ENCODE measurements around the gene SLC28A2.
"Not testable (repeated sequence)": the region's sequence is repeated elsewhere in the genome, so short reads cannot be mapped to it uniquely, and the experiment has no call there.

Gene SLC28A2, protein sequence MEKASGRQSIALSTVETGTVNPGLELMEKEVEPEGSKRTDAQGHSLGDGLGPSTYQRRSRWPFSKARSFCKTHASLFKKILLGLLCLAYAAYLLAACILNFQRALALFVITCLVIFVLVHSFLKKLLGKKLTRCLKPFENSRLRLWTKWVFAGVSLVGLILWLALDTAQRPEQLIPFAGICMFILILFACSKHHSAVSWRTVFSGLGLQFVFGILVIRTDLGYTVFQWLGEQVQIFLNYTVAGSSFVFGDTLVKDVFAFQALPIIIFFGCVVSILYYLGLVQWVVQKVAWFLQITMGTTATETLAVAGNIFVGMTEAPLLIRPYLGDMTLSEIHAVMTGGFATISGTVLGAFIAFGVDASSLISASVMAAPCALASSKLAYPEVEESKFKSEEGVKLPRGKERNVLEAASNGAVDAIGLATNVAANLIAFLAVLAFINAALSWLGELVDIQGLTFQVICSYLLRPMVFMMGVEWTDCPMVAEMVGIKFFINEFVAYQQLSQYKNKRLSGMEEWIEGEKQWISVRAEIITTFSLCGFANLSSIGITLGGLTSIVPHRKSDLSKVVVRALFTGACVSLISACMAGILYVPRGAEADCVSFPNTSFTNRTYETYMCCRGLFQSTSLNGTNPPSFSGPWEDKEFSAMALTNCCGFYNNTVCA

DNA sequence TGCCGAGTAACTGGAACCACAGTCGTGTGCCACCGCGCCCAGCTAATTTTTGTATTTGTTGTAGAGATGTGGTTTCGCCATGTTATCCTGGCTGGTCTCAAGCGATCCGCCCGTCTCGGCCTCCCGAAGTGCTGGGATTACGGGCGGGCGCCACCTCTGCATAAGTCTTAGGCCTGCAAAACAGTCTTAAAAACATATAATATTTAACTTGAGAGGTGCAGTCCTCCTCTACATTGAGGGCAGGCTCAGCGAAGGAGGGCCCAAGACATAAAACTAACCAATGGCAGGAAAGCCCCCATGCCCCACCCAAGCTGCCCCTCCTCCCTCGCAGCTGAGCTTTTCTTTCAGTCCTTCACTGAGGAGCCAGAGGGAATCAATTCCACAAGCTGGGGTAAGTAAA lies at the start of gene SLC28A2:
TSS of gene SLC28A2 (plus strand) at position 347 of the 400 bp plus-strand sequence. CDS start 982 bp downstream, outside the sequence.
- DNase-seq: no peak

DNA sequence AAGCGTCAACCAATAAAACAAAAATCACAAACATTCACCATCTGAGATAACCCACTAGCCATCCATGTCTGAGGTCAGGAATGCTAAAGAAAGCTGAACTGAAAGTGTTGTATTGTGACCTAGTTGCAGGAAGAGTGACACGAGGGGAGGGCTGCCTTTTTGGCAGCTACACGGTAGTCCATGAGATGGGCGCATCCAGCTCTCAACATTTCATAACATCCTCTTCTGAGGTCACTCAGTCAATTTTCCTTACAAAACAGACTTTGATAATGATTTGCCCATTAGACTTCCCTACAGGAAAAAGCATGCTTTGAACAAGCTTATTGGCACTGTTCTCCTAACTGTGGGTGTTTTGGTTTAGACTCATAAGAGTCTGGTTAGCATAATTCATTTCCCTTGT lies 48.9 kb upstream of the SLC28A2 start:
- no peak for DNase-seq

- no peak for DNase-seq
Observed at GRCh38 chr15:45205192-45205591, 46.8 kb upstream of the SLC28A2 start.

- DNase-seq: no peak
Observed at GRCh38 chr15:45212493-45212892, 39.5 kb upstream of the SLC28A2 start.

- DNase-seq: no peak
Observed at GRCh38 chr15:45221053-45221599, 30.9 kb upstream of the SLC28A2 start.

GRCh38 chr15:45221967-45222366 lies 30.1 kb upstream of the SLC28A2 start:
- DNase-seq: no peak

DNA sequence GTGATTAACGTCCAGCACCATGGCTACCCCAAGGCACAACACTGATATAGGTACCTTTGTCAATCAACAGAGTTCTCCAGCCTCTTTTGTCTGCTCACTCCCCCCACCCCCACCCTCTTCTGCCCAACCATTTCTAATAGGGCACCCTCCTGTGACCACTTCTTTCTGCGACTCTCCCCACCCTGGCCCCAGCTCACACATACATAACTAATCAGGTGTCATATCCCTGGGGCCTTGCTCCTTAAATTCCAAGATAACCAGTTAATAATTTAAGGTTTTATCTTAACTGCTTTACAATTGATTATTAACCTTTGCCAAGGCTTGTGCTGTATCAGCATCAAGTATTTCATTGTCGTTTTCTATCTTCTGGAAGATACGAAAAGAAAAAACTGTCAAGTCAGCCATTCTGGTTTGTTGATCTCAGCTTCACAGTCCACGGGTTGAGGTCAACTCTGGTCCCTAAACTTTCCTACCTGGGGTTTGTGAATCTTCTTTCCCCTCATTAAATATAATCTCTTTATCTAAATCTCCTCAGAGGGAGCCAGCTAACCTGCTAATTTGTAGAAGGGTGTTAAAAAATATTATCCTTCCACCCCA lies 27.3 kb upstream of the SLC28A2 start:
- no peak for DNase-seq

- no peak for DNase-seq
Observed at GRCh38 chr15:45225506-45226273, 26.3 kb upstream of the SLC28A2 start.

DNA sequence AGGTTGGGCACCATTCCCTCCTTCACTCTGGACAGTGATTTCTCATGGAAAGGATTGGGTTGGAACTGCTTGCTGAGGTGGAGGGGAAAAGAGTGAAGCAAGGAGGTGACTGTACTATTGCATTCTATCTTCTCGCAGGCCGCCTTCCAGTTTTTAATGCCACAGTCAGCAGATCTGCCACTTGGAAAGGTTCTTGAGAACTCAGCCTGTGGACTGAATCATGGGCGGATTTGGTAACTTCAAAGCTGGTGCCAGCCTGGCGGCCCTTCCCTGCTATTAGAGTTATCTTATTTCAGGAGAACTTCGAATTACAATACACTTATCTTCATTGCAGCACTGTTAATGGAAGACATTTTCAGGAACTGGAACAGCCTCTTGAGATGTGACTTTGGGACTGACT lies 23.1 kb upstream of the SLC28A2 start:
- no peak for DNase-seq

DNA sequence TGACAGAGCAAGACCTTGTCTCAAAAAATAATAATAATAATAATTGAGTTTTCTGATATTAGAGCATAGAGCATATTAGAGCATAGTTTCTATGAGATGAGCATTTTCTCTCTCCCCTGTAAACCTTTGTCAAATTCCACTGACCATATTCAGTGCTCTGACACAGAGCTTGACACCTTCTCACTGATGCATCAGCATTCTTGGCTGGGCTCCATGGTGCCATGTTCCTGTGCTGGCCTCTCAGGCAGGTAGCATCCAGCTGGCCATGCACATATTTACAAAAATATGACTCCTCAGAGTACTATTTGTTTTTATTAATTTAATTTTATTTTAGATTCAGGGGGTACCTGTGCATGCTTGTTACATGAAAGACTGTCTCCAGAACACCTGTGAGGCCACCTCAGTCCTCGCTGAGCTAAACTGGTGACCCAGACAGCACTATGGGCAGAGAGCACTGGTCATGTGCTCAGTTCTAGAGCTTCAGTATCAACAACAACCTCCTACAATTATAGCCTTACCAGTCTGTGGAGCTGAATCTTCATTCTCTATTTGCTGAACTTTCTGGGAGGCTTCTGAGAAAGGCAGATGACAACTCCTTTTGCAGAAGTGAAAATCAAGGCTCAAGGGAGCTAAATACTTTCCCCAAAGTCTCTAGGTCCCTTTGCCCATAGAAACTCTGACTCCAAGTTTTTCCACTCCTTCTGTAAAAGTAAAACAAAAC lies 21.6 kb upstream of the SLC28A2 start:
- DNase-seq: no peak

DNA sequence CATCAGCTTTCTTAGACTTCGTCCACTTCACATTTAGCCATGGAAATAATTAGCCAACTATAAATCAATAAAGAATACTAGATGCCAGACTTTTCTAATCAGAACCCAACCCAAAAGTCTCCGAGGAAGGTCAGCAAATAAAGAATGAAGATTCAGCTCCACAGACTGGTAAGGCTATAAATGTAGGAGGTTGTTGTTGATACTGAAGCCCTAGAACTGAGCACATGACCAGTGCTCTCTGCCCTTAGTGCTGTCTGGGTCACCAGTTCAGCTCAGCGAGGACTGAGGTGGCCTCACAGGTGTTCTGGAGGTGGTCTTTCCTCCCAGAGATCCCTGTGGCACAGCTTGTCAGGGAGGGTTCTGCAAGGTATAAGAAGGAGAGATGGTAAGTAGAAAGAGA lies 20.9 kb upstream of the SLC28A2 start:
- DNase-seq: no peak

DNA sequence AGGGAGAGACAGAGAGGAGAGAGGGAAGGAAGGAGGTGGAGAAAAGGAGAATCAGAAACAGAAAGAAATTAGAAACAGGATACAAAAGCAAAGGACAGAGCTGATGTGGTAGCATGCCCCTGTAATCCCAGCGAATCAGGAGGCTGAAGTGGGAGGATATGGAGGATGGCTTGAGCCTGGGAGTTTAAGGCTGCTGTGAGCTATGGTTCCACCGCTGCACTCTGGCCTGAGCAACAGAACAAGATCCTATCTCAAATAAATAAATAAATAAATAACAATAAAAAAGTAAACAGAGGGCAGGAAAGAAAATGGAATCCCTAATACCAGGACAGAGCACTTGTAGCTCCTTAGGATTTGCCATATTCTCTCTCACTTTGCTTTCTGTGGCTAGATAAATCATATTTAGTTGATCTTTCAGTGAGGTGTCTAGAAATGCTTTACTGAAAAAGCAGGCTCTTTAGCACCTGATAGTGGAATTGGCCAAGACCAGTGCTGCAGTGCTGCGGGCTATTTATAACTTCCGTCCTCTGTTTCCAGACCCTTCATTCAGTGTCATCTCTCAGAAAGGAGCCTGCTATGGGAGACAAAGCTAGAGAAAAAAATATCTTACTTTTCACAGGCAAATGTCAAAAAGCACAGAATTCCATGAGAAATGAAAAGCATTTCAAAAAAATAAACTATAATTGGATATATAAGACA lies 20.0 kb upstream of the SLC28A2 start:
- DNase-seq: no peak

DNA sequence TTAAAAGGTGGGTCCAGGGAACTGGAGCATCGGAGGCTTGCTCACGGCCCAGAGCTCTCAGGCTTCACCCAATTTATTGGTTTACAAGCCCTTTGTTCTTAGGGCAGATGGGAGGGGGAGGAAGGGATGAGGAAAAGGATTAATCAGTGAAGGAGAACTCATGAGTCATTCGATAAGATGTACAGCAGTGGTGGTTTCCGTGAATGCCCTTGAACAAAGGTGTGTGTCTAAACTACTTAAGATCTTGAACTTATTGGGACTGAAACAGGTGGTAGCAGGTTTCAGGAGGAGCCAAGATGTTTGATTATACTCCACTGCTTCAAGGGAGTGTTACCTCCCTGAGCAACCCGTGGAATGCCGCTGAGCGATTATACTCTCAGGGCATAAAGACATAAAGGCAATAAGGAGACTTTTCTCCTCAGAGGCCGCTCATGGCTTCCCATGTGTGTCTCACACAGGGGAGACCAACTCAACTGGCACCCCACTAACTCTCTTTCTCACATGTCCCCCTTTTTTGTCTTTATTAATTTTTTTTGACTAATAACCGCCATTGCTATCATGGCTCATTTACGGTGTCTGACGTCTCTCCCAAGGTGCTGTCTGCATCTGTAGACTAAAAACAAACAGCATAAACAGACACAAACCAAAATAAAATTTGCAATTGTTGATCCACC lies 17.3 kb upstream of the SLC28A2 start:
- DNase-seq: no peak

- not testable (repeated sequence) for DNase-seq
Observed at GRCh38 chr15:45236806-45237205, 15.2 kb upstream of the SLC28A2 start.

DNA sequence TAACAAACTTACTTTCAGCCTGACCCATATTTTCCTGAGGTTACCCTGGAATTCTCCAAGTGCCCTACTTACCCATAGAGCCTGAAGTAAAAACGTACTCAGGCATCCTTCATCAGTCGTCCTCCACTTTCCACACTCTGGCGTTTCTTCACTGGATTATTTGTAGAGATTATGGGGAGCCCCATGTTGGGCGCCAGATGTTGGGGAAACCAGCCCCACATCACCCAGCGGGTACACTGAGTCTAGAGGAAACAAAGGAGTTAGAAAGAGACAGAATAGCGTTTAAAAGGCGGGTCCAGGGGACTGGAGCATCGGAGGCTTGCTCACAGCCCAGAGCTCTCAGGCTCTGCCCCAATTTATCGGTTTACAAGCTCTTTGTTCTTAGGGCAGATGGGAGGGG lies 9.7 kb upstream of the SLC28A2 start:
- DNase-seq: no peak

DNA sequence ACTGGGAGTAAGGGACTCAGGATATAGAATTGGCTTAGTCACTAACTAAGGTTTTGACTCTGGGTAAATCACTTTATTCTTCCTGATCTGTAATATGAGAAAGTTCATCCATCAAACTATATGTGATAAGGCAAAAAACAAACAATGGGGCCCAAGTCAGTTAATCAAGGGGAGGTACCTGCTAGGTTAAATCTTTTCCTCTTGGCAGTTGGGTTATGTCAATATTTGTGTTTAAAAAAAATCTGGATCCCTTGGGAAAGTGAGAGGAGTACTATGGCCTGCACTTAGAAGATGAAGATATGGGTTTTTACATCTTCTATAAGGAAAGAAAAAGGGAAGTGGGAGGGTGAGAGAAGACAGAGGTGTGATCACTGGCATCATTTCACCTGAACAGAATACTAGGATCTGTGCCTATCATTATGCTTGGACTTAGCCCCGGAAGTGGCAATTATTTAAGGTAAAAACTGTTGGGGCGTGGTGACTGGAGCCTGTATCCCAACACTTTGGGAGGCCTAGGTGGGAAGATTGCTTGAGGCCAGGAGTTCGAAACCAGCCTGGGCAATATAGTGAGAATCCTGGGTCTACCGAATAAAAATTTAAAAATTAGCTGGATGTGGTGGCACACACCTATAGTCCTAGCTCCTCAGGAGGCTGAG lies 2.8 kb upstream of the SLC28A2 start:
- no peak for DNase-seq

DNA sequence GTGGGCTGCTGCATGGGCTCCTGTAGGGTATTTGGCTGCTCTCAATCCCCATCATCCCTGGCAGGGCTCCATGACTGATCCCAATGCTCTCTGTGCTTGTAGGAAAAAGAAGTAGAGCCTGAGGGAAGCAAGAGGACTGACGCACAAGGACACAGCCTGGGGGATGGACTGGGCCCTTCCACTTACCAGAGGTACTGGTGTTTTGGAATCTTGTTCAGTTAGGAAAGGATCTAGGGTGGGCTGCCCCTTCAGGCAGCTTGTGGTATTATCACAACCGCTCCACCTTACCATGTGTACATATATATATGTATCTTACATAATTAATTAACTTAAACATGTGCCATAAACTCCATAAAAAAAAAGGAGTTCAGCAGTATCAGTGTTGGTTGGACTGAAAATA lies 1.3 kb downstream of the SLC28A2 start:
- DNase-seq: no peak

- DNase-seq: no peak
Observed at GRCh38 chr15:45254405-45254804, 2.4 kb downstream of the SLC28A2 start.

DNA sequence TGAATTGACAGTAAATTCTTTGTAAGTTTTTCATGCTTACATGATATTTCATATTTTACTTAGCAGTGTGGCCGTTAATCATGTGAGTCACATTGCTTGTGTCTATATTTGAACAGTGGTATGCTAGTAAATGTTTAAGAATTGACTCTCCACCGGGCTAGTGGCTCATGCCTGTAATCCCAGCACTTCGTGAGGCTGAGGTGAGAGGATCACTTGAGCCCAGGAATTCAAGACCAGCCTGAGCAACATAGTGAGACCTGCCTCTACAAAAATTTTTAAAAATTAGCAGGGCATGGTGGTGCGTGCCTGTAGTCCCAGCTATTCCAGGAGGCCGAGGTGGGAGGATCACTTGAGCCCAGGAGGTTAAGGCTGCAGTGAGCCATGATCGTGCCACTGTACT lies 2.8 kb downstream of the SLC28A2 start:
- DNase-seq: not testable (repeated sequence)

DNA sequence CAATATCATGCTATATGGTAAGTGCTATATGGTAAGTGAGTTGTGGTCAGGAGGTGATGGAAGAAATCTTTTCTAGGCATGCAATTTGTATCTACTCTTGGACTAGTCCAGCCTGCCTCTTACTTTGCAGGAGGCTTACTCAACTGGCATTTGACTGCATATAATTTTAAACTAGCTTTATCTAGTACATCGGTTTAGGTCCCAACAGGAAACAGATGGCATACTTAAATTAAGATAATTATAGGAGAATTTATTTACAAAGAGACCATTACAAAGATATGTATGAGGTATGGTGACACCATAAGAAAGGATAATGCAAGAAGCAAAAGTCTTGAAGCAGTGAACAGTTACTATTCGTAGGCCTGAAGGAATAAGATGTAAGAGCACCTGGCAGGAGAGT lies 7.8 kb downstream of the SLC28A2 start:
- no peak for DNase-seq

All from NCI-H1417 treated with DMSO at 0.1 percent for 48 hours (cell line).